AG09319 (cell line): Measurements from ENCODE around the gene MPEG1.

ENCODE experiments used
- DNase-seq: peaks from one replicate; pipeline ENCODE4 v3.0.0-alpha.2; 2010; ENCODE audit warnings: low read depth; ENCODE audit errors: extremely low read depth
- TF ChIP-seq, protein P1 (sequence below): IDR thresholded peaks from 2 replicates; pipeline ENCODE4 v1.5.1; 2011; ENCODE audit warnings: low read depth, mild to moderate bottlenecking, inconsistent platforms, low read length, moderate library complexity

The MPEG1 gene

DNA sequence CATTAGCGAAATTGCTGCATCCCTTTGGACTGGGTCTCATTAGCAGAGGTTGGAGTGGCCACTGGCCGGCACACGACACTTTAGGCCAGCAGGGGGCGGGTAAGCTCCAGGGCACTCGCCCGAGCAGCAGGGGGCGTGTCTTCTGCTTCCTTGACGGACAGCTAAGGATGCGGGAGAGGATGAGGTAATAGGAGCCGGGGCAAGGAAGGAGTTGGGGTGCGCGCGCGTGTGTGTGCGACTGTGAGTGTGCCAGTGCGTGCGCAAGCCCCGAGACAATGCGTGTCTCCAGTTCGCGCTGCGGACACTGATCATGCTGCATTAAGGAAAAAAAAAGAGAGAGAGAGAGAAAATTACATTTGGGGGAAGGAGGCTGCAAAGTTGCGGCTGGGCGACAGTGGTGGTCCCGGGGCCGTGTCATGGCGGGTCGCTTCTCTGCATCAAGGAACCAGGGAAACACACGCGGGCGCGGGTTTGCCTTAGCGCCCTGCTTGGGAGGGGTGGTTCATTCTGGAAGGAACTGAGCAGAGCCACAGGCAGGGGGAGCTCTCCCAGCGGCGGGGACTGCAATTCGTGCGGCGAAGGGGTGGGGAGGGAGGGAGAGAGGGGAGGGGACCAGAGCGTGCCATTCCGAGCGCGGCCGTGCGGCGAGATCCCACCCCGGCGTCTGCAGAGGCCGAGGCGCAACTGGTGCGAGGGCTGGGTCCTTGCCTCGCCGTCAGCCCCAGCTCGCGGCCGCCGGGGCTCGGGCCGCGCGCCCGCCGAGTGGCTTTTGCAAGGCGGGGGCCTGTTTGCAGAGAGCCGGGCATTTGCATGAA is 41.0 kb downstream of the MPEG1 start, which contains the start of gene DTX4:
DTX4 (plus strand) TSS at position 625 of the 815 bp plus-strand sequence. CDS start 464 bp downstream, outside the sequence.
- DNase-seq, result peak; percentile 72
- TF ChIP-seq, protein P1, sequence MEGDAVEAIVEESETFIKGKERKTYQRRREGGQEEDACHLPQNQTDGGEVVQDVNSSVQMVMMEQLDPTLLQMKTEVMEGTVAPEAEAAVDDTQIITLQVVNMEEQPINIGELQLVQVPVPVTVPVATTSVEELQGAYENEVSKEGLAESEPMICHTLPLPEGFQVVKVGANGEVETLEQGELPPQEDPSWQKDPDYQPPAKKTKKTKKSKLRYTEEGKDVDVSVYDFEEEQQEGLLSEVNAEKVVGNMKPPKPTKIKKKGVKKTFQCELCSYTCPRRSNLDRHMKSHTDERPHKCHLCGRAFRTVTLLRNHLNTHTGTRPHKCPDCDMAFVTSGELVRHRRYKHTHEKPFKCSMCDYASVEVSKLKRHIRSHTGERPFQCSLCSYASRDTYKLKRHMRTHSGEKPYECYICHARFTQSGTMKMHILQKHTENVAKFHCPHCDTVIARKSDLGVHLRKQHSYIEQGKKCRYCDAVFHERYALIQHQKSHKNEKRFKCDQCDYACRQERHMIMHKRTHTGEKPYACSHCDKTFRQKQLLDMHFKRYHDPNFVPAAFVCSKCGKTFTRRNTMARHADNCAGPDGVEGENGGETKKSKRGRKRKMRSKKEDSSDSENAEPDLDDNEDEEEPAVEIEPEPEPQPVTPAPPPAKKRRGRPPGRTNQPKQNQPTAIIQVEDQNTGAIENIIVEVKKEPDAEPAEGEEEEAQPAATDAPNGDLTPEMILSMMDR, result peak; percentile 74

DNA sequence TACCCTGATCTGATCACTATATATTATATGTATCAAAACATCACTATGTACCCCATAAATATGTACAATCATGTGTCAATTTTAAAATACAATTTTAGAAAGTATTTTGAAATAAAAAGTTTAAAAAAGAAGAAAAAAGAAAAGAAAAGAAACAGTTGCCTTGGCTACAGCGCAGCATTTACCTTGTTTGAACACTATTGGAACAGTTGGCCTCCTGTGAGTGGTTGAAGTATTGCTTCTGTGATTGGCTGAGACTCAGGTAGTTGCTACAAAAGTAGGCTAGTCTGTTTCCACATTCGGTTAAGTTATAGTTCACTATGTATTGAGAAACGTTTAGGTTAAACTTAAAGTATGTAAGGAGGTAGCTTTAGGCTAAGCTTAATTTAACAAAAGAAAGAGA is 48.7 kb downstream of the MPEG1 start:
- TF ChIP-seq, protein P1, result no peak
- no peak for DNase-seq
